Suprapubic skin (tissue), 4 donors: ENCODE measurements around the gene WHRN. TPM values are rescaled to one million over a fixed set of nuclear protein-coding genes. Genes with fewer than 3 reads are reported as not detected.

Experiments used
- DNase-seq, 2 donors: peaks; one replicate each; pipeline ENCODE4 v3.0.0-alpha.2; 2019; ENCODE audit warnings: low spot score in 2 of 2
- H3K27ac ChIP-seq: fragments of 200-600 bp; sonication (generic); one replicate; pipeline ENCODE4 v1.5.1; 2019
- H3K27me3 ChIP-seq: fragments of 200-600 bp; sonication (generic); one replicate; pipeline ENCODE4 v1.5.1; 2019
- H3K36me3 ChIP-seq: fragments of 200-600 bp; sonication (generic); one replicate; pipeline ENCODE4 v1.5.1; 2019
- H3K4me1 ChIP-seq: fragments of 200-600 bp; sonication (generic); one replicate; pipeline ENCODE4 v1.5.1; 2019
- H3K4me3 ChIP-seq: fragments of 200-600 bp; sonication (generic); one replicate; pipeline ENCODE4 v1.5.1; 2019; ENCODE audit warnings: mild to moderate bottlenecking
- H3K9me3 ChIP-seq: fragments of 200-600 bp; sonication (generic); one replicate; pipeline ENCODE4 v1.5.1; 2019
- CTCF ChIP-seq, 2 donors: fragments of 200-600 bp in 1 of 2; fragments of 450-650 bp in 1 of 2; sonication (generic) in 1 of 2; IDR thresholded peaks; one replicate each; pipeline ENCODE4 v1.5.1; 2016 to 2019; ENCODE audit warnings: antibody characterized with exemption in 2 of 2, mild to moderate bottlenecking in 1 of 2, moderate library complexity in 1 of 2
- EP300 ChIP-seq: sonication (generic); formaldehyde crosslinking; IDR thresholded peaks from one replicate; pipeline ENCODE4 v1.6.1; 2017; ENCODE audit warnings: antibody characterized with exemption
- POLR2A ChIP-seq, 2 donors: fragments of 450-650 bp; IDR thresholded peaks; one replicate each; pipeline ENCODE4 v1.6.1; 2017; ENCODE audit warnings: antibody characterized with exemption in 2 of 2, mild to moderate bottlenecking in 2 of 2, moderate library complexity in 2 of 2
- POLR2AphosphoS5 ChIP-seq, 3 donors: sonication (generic); formaldehyde crosslinking; IDR thresholded peaks; one replicate each; pipeline ENCODE4 v1.6.1; 2017; ENCODE audit warnings: antibody characterized with exemption in 3 of 3
- WGBS: methylation state at CpG from one replicate; pipeline ENCODE4 v1.1.5; 2018; 5-methylcytosine and 5-hydroxymethylcytosine counted together
- total RNA-seq, 4 donors: library from RNA; depleted of rRNA; stranded (reverse); fragments of >200 nt; gene quantifications; one replicate each; pipeline ENCODE4 v1.1.0, GENCODE V29; 2016

Gene WHRN
- total RNA-seq, 4 donors from 2014 or later = 7.7 to 25.9 (median 14.8) TPM

- Histone ChIP-seq H3K4me3 (no peak overlapping the region), H3K27ac (peak overlapping the region; percentile 63), H3K27me3 (no peaks in the 10 kb centered on the region), H3K36me3 (peaks cover 33% of the 10 kb centered on the region), H3K4me1 (peaks cover 24% of the 10 kb centered on the region), H3K9me3 (no peaks in the 10 kb centered on the region)
- TF ChIP-seq CTCF (IDR thresholded peaks at IDR 0.05) (no peak), POLR2A (IDR thresholded peaks at IDR 0.05) (no peak), POLR2AphosphoS5 (IDR thresholded peaks at IDR 0.05) (no peak), EP300 (no peak)
- 72% methylated on average over 7 of the region's 9 CpGs for WGBS
- DNase-seq = no peak
Measured at GRCh38 chr9:114372921-114373448, 132.3 kb downstream of the WHRN start.

GRCh38 chr9:114371973-114372917 lies 133.0 kb downstream of the WHRN start:
- 31% methylated on average over 12 of the region's 14 CpGs for WGBS
- H3K9me3 ChIP-seq = no peaks in the 10 kb centered on the region
- no peaks in the 10 kb centered on the region for H3K27me3 ChIP-seq
- no peak for DNase-seq
- H3K27ac ChIP-seq = peak overlapping the region; percentile 63
- no peak overlapping the region for H3K4me3 ChIP-seq
- peaks cover 36% of the 10 kb centered on the region for H3K36me3 ChIP-seq
- TF ChIP-seq POLR2A (IDR thresholded peaks at IDR 0.05) (no peak), EP300 (no peak), POLR2AphosphoS5 (IDR thresholded peaks at IDR 0.05) (no peak), CTCF (IDR thresholded peaks at IDR 0.05) (no peak)
- H3K4me1 ChIP-seq = peaks cover 24% of the 10 kb centered on the region

- Histone ChIP-seq H3K4me1 (peaks cover 24% of the 10 kb centered on the region), H3K4me3 (no peak overlapping the region), H3K27me3 (no peaks in the 10 kb centered on the region), H3K36me3 (peaks cover 30% of the 10 kb centered on the region), H3K9me3 (no peaks in the 10 kb centered on the region), H3K27ac (no peak overlapping the region)
- WGBS = 0% methylated on average over 1 of the region's 7 CpGs
- no peak for DNase-seq
- TF ChIP-seq EP300 (no peak), CTCF (IDR thresholded peaks at IDR 0.05) (no peak), POLR2AphosphoS5 (IDR thresholded peaks at IDR 0.05) (no peak), POLR2A (IDR thresholded peaks at IDR 0.05) (no peak)
Measured at GRCh38 chr9:114371343-114371944, 133.8 kb downstream of the WHRN start.

- WGBS = 67% methylated on average over 1 of the region's 4 CpGs
- TF ChIP-seq POLR2AphosphoS5 (IDR thresholded peaks at IDR 0.05) = no peak
- no peak for TF ChIP-seq CTCF (IDR thresholded peaks at IDR 0.05)
- TF ChIP-seq EP300 = no peak
- TF ChIP-seq POLR2A (IDR thresholded peaks at IDR 0.05) = no peak
- H3K4me3 ChIP-seq = no peak overlapping the region
- no peaks in the 10 kb centered on the region for H3K27me3 ChIP-seq
- peaks cover 24% of the 10 kb centered on the region for H3K4me1 ChIP-seq
- H3K9me3 ChIP-seq = no peaks in the 10 kb centered on the region
- peaks cover 28% of the 10 kb centered on the region for H3K36me3 ChIP-seq
- H3K27ac ChIP-seq = no peak overlapping the region
- DNase-seq = no peak
Measured at GRCh38 chr9:114370968-114371320, 134.3 kb downstream of the WHRN start.
